Lower lobe of right lung (tissue), 2 donors: ENCODE results near the gene SLC25A24. TPM values are rescaled to one million over a fixed set of nuclear protein-coding genes. Genes with fewer than 3 reads are reported as not detected.
A peak's percentile ranks its signal among the peaks of the same experiment; 100 is the strongest.

Source experiments
- ATAC-seq, 2 donors: fragments of 200-7000 bp; cut with Tn5 transposase; one replicate each; pipeline ENCODE4 v1.9.1; 2020 to 2022; ENCODE audit warnings: mild to moderate bottlenecking in 2 of 2, moderate library complexity in 2 of 2
- DNase-seq: peaks from one replicate; pipeline ENCODE4 v3.0.0-alpha.2; 2020
- H3K27ac ChIP-seq: fragments of 200-600 bp; one replicate; pipeline ENCODE4 v1.8.0; 2022
- H3K27me3 ChIP-seq: fragments of 200-600 bp; one replicate; pipeline ENCODE4 v1.8.0; 2022; ENCODE audit warnings: low read depth
- H3K36me3 ChIP-seq: fragments of 200-600 bp; one replicate; pipeline ENCODE4 v1.8.0; 2022; ENCODE audit warnings: mild to moderate bottlenecking
- H3K4me1 ChIP-seq: fragments of 200-600 bp; one replicate; pipeline ENCODE4 v1.8.0; 2022
- H3K4me3 ChIP-seq: fragments of 200-600 bp; one replicate; pipeline ENCODE4 v1.8.0; 2022; ENCODE audit warnings: mild to moderate bottlenecking
- H3K9me3 ChIP-seq: fragments of 200-600 bp; one replicate; pipeline ENCODE4 v1.8.0; 2022
- intact Hi-C: fragments of 100-400 bp; cut with DNase I; formaldehyde crosslinking; loops from one replicate; pipeline ENCODE4 v1.11.0; 2022
- total RNA-seq: library from RNA; stranded (reverse); fragmentation: NEBNext Ultra II Directional; extraction: Animal tissue kit (Norgen Biotek cat#: 25700); gene quantifications from one replicate; pipeline ENCODE4 v1.2.1, GENCODE V29; 2021
- TF ChIP-seq, protein P1 (sequence below): fragments of 200-600 bp; IDR thresholded peaks from one replicate; pipeline ENCODE4 v1.8.0; 2022; ENCODE audit warnings: antibody characterized with exemption, mild to moderate bottlenecking
- donor health status: DM: no; HTN: yes; CAD: no; lungs with severe emphysema.

Gene SLC25A24
- total RNA-seq, 1 donor from 2014 or later = 49.5 TPM

- Histone ChIP-seq H3K9me3 (no peaks in the 10 kb centered on the region), H3K36me3 (peaks cover 19% of the 10 kb centered on the region), H3K4me3 (no peak overlapping the region), H3K27me3 (no peaks in the 10 kb centered on the region), H3K4me1 (peaks cover 12% of the 10 kb centered on the region), H3K27ac (no peak overlapping the region)
- intact Hi-C loops = no loop called here
- TF ChIP-seq, protein P1, sequence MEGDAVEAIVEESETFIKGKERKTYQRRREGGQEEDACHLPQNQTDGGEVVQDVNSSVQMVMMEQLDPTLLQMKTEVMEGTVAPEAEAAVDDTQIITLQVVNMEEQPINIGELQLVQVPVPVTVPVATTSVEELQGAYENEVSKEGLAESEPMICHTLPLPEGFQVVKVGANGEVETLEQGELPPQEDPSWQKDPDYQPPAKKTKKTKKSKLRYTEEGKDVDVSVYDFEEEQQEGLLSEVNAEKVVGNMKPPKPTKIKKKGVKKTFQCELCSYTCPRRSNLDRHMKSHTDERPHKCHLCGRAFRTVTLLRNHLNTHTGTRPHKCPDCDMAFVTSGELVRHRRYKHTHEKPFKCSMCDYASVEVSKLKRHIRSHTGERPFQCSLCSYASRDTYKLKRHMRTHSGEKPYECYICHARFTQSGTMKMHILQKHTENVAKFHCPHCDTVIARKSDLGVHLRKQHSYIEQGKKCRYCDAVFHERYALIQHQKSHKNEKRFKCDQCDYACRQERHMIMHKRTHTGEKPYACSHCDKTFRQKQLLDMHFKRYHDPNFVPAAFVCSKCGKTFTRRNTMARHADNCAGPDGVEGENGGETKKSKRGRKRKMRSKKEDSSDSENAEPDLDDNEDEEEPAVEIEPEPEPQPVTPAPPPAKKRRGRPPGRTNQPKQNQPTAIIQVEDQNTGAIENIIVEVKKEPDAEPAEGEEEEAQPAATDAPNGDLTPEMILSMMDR = no peak
- DNase-seq (no peak), ATAC-seq (peak; percentile 35 to 56)
Observed at GRCh38 chr1:108130794-108131193, 69.3 kb downstream of the SLC25A24 start.

DNA sequence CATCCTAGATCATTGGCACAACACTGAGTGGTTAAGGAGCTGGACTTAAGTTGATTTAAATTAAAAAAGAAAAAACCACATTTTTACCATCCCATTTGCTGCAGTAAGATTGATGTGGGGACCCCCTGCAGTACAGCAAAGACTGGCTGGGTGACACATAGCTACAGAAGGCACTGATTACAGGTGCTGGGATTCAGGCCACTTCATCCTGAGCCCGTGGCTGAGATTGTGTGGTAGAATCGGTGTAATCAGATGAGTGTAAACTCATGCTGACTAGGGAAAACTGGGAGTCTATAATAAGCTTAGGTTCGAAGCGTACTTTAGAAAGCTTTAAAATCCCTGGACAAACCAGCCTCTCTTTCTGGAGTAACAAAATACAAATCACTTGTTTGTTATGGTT, 70.1 kb downstream of the SLC25A24 start:
- no peaks in the 10 kb centered on the region for H3K27me3 ChIP-seq
- TF ChIP-seq, protein P1 = no peak
- ATAC-seq = no peak
- DNase-seq = no peak
- no peak overlapping the region for H3K4me3 ChIP-seq
- H3K9me3 ChIP-seq = no peaks in the 10 kb centered on the region
- peaks cover 12% of the 10 kb centered on the region for H3K4me1 ChIP-seq
- intact Hi-C loops = loop anchor here (5.0 kb wide), 1 partner anchor 348 kb away; no protein-coding TSS in a partner anchor
- peaks cover 13% of the 10 kb centered on the region for H3K36me3 ChIP-seq
- H3K27ac ChIP-seq = no peak overlapping the region

DNA sequence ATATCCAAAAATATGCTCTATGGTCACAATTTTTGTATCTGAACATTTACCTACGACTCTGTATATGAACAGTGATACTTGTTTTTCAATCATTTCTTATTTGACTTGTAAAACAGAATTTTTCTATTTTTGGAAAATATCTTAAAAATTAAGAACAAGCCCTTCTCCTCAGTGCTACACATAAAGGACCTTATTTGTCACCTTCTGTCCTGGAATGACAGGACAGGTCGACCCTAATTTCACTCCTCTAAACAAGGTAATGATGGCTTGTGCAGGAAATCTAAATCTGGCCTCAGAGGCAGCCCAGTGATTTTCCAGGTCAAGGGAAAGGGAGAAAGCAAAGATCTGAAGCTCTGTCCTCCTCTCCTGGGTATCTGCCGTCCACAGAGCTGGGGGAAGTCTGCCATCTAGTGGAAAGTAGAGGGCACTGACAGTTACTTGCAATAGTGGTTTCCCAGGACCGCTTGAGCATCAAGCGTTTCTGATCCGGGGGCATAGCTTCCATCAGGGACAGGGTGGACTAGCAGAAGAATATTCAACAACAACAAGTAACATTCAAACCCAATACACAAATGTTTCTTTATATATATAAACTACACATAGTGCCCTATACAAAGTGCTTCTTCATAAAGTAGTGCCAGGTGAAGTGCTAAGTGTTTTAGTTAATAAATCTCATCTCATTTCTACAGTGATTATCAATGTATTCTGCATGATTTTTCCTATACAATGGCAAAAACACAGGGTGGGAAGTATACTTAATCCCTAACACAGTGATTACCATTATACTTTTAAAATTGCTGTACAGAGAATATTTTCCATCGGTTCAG, 74.6 kb downstream of the SLC25A24 start:
- TF ChIP-seq, protein P1 = peak; percentile 92
- Histone ChIP-seq H3K9me3 (no peaks in the 10 kb centered on the region), H3K36me3 (no peaks in the 10 kb centered on the region), H3K4me3 (no peak overlapping the region), H3K27ac (no peak overlapping the region), H3K27me3 (peaks cover under 1% of the 10 kb centered on the region), H3K4me1 (peaks cover 8% of the 10 kb centered on the region)
- intact Hi-C loops = loop anchor here (5.0 kb wide), 1 partner anchor 343 kb away; no protein-coding TSS in a partner anchor
- no peak for DNase-seq
- peak; percentile 91 to 93 for ATAC-seq

DNA sequence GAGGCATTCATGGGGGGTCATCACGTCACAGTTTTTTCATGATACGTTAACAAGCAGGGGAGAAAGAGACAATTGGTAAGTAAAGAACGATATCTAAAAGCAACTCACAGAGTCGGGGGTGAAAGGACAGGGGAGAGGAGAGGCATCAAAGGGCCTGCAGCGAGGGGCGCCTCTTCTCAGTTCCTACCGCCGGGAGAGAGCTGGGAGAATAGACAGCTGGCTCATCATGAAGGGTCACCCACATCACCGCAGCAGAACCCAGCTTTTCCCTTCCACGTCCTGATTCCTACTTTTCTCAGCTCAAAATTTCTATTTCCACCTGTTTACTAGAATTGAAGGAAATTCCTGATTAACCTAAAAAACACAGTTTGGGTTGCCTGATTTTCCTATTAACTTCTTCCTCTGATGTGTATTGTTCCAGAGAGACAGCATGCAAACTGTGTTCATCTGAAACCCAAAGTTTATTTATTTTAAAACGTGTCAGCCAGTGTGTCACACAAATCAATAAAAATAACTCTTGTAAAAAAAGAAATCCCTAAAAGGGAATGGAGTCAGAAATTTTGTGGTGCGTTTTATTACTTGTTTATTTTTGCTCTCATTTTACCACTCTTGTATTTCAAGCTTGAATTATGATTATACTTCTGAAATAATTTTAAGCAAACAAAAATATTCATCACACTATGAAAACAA, 75.4 kb downstream of the SLC25A24 start:
- Histone ChIP-seq H3K36me3 (no peaks in the 10 kb centered on the region), H3K4me1 (peaks cover 8% of the 10 kb centered on the region), H3K9me3 (no peaks in the 10 kb centered on the region), H3K4me3 (no peak overlapping the region), H3K27ac (no peak overlapping the region), H3K27me3 (peaks cover 4% of the 10 kb centered on the region)
- intact Hi-C loops = loop anchor here (5.0 kb wide), 1 partner anchor 342 kb away; no protein-coding TSS in a partner anchor
- TF ChIP-seq, protein P1 = no peak
- DNase-seq = no peak
- ATAC-seq = no peak

GRCh38 chr1:108124023-108124422, 76.1 kb downstream of the SLC25A24 start:
- no peak for DNase-seq
- H3K27ac ChIP-seq = no peak overlapping the region
- intact Hi-C loops = no loop called here
- no peak for ATAC-seq
- H3K9me3 ChIP-seq = no peaks in the 10 kb centered on the region
- H3K4me1 ChIP-seq = peaks cover 8% of the 10 kb centered on the region
- no peaks in the 10 kb centered on the region for H3K36me3 ChIP-seq
- H3K4me3 ChIP-seq = no peak overlapping the region
- H3K27me3 ChIP-seq = peaks cover 4% of the 10 kb centered on the region
- TF ChIP-seq, protein P1 = no peak
